ENCODE data around the gene DMD.

The DMD gene

DNA sequence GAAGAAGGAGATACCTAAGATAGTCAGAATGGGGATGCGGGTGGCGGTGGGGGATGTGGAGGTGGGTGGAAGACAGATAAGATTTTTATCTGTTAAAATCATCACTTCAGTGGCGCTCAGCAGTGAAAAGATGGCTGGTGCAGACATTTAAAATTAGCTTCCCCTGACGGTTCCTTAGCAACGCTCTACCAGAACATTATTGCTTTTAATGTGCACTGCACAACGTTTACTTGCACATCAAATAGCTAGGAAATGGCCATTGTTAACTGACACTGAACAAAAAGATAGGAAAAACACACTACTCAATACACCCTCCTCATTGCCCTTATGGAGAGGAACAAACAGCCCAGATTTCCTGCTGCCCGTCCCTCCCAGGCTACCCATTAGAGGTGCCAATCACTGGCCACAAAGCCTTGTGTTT lies 2078.5 kb downstream of the DMD start:
- DNase-seq, result no peak

GRCh38 chrX:31130457-31131220 lies 2080.7 kb downstream of the DMD start:
- DNase-seq, result no peak

DNA sequence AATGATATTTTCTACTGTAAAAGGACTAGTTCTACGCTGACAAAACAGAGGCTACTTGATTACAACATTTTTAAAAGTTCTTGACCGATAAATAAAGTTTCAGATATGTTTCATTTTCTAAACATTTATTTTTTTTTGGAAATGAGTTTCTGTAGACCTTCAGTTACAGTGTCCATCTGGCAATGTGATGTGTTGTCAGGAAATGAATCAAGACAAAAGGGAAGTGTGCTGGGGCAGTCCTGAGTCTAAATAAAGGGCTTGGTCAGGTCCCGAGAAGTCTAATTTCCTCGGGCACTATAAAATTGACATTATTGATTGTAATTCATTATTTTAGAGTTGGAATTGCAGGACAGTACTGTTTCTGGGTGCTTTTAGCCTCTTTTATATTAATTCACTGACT lies 2082.5 kb downstream of the DMD start:
- no peak for DNase-seq

- DNase-seq, result no peak
Observed at GRCh38 chrX:31127716-31128115, 2083.6 kb downstream of the DMD start.

DNA sequence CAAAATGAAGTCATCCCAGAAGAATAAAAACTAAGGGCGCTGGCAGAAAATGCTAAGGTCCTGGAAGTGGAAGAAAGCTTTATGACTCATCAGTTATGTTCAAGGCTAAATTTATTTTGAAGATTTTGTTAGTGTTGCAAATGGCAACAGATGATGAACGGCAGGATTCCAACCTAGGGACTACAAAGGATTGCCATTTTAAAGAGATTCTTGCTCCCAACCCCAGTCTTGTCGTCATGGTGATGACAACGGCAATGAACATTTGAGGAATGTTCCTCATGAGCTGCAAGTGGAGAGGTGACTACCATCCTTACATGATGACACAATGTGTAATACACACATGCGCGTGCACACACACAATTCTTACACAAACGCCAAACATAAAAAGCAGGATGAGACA lies 2085.1 kb downstream of the DMD start:
- DNase-seq, result no peak

- no peak for DNase-seq
Observed at GRCh38 chrX:31124536-31124935, 2086.8 kb downstream of the DMD start.

- DNase-seq, result no peak
Observed at GRCh38 chrX:31123335-31123734, 2088.0 kb downstream of the DMD start.

DNA sequence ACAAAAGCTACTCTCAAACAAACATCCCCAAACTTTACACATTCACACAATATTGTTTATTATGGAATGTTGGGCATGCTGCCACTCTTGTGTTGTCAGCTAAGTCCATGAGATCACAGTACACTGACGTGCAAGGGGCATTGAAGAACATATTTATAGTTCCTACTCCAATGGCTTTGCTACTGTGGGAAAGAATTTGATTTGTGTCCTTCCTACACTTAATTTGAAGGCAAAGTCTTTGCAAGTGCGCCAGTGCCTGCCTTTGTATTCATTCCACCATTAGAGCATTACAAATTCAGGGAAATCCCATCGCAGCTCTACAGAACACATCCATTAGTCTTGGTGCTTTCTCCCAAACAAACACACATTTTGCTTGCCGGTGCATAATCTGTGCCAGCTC lies 2094.1 kb downstream of the DMD start:
- DNase-seq, result no peak

- DNase-seq, result no peak
Observed at GRCh38 chrX:31115398-31115797, 2096.0 kb downstream of the DMD start.

DNA sequence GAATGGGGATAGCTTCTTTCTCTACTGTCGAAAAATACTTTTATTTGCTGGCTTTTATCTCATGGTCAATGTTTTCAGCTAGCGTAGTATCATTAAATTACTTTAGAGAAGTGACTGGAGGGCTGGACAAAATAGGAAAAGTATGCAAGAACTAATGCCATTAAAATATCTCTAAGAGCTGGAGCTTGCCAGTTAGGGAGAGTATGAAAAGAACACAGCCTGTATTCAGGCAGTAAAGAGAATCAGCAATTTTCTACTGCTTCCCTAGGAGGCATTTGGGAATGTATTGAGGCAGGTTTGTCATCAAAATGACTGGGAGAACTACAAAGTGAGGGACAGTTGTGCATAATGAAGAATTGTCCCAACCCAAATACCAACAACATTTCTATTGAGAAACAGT lies 2096.5 kb downstream of the DMD start:
- DNase-seq, result no peak

DNA sequence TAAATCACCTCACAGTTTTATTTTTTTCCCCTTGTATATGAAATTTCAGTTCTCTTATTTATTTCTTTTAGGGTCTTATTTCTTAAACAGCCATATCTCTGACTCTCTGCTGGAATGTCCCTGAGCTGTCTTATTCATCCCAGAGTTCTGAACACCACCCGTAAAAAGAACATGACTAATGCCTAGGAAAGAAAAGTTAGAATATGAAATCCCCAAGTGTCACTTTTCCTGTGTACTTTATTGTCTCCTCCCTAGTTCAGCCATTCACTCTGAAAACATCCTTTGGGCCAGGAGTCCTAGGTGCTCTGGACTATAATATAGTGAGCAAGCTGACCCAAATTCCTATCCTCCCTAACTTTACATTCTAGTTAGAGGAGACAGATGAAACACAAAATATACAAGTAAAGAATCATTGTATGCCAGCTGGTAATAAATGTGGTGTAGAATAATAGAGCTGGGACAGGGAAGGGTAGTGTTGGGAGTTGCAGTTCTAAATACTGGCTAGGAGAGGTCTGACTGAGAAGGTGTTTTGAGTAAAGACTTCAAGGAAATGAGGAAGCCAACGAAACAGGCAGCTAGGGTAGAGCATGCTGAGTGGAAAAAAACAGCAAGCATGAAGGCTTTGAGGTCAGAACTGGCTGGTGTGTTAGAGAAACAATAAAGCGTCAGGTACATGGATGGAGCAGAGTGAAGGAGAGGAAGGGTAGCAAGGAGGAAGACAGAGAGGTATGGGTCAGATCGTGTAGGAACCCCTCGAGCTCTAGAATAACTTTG lies 2098.9 kb downstream of the DMD start:
- no peak for DNase-seq

- no peak for DNase-seq
Observed at GRCh38 chrX:31110657-31111056, 2100.7 kb downstream of the DMD start.

- DNase-seq, result no peak
Observed at GRCh38 chrX:31099536-31100090, 2111.7 kb downstream of the DMD start.

DNA sequence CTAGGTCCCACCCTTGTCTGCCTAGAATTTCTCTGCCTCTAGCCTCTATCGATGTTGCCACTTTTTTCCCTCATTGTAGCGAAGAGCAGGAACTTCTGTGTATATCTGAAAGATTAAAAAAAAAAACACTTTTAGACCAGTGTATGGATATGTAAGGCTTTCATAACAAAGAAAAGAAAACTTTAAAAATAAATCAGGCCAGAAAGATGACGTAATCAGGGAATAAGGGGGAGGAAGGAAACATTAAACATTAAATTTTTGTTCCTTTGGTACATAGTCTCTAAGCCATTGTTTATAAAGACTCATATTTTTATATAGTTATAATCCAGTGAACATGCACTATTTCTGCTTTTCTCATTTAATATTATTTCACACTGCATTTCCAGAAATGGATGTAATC lies 2113.3 kb downstream of the DMD start:
- no peak for DNase-seq

GRCh38 chrX:31093639-31093975 lies 2117.7 kb downstream of the DMD start:
- no peak for DNase-seq

DNA sequence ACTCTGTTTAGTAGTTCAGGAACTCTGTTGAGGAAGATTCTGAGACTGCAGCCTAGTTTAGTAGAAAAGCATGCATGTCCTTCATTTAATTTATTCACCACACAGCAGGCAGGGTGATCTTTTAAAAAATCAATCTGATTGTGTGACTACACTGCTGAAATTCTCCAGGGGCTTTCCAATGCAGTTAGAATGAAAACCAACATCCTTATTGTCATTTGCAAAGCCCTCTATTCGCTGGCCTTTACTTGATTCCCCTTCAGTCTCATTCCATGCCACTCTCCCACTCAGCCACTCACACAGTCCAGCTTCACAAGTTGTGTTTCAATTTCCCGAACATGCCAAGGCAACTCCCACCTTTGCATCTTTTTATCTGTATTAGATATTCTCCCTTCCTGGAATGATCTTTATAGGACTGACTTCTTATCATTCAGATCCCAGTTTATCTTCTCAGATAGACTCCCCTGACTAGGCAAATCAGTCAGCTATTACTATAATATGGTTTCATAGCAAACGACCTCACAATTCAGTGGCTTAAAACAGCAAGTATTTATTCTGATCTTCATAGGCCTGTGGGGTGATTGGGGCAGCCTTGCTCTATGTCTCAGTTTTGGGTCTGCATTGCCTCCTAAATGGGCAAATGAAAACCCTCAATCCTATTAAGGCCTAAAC lies 2118.2 kb downstream of the DMD start:
- no peak for DNase-seq

- DNase-seq, result no peak
Observed at GRCh38 chrX:31092476-31092875, 2118.9 kb downstream of the DMD start.

GRCh38 chrX:31091819-31092218 lies 2119.5 kb downstream of the DMD start:
- DNase-seq, result no peak

DNA sequence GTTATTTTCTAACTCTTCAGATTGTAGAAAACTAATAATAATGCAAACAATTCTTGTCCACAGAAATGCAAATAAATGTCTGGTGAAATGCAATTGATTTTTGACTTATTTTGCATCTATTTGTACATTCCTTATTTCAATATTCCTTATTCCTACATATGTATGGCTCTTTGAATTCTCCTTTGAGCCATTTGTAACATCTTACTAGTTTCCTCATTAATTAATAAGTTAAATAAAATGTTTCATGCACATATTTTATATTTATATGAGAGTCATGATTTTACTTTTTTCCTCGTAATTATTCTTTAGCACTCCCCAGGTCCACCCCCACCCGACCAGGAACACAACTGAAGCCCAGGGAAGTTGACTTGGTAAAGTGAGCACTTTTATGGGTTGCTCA lies 2136.8 kb downstream of the DMD start:
- DNase-seq, result no peak

- DNase-seq, result no peak
Observed at GRCh38 chrX:31071725-31072124, 2139.6 kb downstream of the DMD start, which contains the start of gene FTHL17. FTHL17 (minus strand) TSS chrX:31072041; CDS start chrX:31071953, 88 bp downstream.

DNA sequence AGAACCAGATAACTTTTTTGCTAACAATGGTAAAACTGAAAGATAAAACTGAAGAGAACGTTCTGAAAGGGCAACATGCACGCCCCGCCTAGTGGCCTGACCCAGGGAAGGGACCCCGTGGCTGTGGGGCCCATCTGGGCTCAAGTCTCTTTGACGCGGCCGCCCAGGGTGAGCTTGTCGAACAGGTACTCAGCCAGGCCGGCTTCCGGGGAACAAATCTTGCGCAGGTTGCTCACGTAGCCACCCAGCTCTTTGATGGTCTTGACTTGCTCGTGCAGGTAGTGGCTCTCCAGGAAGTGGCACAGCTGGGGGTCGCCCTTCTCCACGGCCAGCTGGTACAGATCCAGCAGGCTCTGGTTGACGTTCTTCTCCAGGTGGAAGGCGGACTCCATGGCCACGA lies 2140.1 kb downstream of the DMD start:
- no peak for DNase-seq

DNA sequence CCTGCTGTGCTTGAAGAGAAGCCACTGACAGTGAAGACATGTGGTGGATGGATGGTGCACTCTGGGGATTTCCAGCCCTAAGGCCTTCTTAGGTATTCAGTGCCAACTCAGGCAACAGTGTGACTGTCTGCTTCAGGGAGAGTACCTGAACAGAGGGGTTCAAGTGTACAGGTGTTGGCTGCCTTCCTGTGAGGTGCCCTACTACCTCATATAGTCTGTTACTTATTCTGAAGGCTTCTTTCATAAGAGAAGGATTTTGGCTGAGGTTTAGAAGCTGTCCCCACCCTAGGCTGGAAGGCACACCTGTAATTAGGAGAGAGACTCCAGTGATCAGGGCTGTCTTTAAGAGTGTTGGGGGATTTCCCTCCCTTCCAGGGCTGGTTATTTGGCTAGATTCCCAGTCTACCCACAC lies 2141.3 kb downstream of the DMD start:
- no peak for DNase-seq
